ENCODE measurements around the gene CD19.
A peak's percentile ranks its signal among the peaks of the same experiment; 100 is the strongest.

DNA sequence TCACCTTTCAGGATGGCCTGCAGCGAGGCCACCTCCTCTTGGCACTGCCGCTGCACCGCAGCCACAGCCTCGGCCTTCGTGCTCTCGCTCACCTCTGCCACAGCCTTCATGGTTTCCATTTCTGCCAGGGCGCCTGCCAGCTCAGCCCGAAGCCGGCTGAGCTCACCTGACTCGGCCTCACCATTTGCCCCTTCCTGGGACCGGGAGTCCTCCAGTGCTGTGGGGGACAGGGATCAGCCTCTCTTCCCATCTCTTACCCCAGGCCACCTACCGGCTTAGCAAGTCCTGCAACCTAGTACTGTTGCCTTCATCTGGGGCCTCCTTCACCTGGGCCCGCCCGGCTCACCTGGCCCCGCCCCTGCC, 7.4 kb upstream of the CD19 start:
- TF ChIP-seq, protein P1, sequence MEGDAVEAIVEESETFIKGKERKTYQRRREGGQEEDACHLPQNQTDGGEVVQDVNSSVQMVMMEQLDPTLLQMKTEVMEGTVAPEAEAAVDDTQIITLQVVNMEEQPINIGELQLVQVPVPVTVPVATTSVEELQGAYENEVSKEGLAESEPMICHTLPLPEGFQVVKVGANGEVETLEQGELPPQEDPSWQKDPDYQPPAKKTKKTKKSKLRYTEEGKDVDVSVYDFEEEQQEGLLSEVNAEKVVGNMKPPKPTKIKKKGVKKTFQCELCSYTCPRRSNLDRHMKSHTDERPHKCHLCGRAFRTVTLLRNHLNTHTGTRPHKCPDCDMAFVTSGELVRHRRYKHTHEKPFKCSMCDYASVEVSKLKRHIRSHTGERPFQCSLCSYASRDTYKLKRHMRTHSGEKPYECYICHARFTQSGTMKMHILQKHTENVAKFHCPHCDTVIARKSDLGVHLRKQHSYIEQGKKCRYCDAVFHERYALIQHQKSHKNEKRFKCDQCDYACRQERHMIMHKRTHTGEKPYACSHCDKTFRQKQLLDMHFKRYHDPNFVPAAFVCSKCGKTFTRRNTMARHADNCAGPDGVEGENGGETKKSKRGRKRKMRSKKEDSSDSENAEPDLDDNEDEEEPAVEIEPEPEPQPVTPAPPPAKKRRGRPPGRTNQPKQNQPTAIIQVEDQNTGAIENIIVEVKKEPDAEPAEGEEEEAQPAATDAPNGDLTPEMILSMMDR (IDR thresholded peaks at IDR 0.05) = peak in 2 of 4 experiments; percentile 58 to 64
- peak; percentile 62 for TF ChIP-seq POLR2A (IDR thresholded peaks at IDR 0.05)
